Measurements from ENCODE around the gene RBKS.

The RBKS gene

DNA sequence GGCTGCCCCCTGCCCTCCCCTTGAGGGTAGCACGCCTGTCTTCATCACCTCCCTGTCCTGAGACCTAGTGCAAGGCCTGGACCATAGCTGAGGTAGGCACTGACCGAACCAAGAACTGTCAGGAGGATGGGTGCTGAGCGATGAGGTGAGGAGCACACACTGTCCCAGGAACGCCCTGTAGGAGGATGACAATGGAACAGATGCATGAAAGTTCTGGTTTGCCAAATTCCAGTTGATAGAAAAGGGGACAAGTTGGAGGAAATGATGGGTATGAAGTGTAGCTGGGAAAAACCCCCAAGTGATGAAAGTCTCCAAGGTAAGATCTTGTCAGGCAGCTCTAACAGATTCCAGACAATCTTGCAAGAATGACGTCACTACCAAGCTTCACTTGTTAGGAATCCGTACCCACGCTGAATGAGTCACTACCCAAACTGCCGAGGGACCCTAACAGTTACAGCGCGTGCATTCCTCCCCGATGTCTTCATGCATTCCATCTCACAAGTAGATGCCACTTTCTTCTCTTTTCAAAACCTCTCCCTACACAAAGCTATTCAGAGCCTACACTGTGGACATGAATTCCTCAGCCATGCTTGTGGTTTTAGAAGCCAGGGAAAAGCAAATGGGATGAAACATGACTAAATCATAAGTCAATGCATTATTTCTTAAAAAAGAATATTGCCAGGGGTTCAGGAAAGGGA is 91.1 kb downstream of the RBKS start:
- no peaks in the 10 kb centered on the region for H3K27me3 ChIP-seq (ENCODE audit: control insufficient read depth, insufficient read depth, low read length)
- H3K9ac ChIP-seq (ENCODE audit: low read length), result peak overlapping the region; percentile 49
- peak overlapping the region; percentile 44; the same call in 1 of the 2 replicates for H3K27ac ChIP-seq (ENCODE audit: low read depth, low read length)
- no peaks in the 10 kb centered on the region for H3K9me3 ChIP-seq (ENCODE audit: control insufficient read depth, insufficient read depth, low read depth, low read length)
- no peak overlapping the region for H3K4me3 ChIP-seq (ENCODE audit: low read depth, low read length)
- H3K36me3 ChIP-seq (ENCODE audit: control insufficient read depth, insufficient read depth, low read length), result no peaks in the 10 kb centered on the region
- peaks cover 10% of the 10 kb centered on the region; the same call in 1 of the 2 replicates for H3K4me1 ChIP-seq (ENCODE audit: control insufficient read depth, insufficient read depth, low read length)

DNA sequence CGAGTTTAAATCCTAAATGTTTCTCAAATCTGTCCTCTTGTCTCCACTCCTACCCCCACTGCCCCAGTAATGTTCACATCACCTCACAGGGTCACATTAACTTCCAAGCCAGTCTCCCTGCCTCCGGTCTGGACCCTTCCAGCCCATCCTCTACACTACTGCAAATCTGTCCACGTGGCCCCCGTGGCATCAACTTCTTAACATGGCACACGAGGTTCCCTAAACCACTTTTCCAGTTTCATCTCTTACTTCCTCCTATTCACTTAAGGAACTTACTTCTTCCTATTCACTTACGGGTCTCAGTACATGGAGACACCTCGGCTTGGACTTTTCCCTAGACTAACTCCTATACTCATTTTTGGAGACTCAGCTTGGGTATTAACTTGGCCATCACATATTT is 91.7 kb downstream of the RBKS start:
- H3K4me3 ChIP-seq (ENCODE audit: low read depth, low read length), result no peak overlapping the region
- H3K36me3 ChIP-seq (ENCODE audit: control insufficient read depth, insufficient read depth, low read length), result no peaks in the 10 kb centered on the region
- no peak overlapping the region for H3K9ac ChIP-seq (ENCODE audit: low read length)
- H3K27ac ChIP-seq (ENCODE audit: low read depth, low read length), result no peak overlapping the region
- H3K27me3 ChIP-seq (ENCODE audit: control insufficient read depth, insufficient read depth, low read length), result no peaks in the 10 kb centered on the region
- H3K9me3 ChIP-seq (ENCODE audit: control insufficient read depth, insufficient read depth, low read depth, low read length), result no peaks in the 10 kb centered on the region
- peaks cover 10% of the 10 kb centered on the region; the same call in 1 of the 2 replicates for H3K4me1 ChIP-seq (ENCODE audit: control insufficient read depth, insufficient read depth, low read length)

DNA sequence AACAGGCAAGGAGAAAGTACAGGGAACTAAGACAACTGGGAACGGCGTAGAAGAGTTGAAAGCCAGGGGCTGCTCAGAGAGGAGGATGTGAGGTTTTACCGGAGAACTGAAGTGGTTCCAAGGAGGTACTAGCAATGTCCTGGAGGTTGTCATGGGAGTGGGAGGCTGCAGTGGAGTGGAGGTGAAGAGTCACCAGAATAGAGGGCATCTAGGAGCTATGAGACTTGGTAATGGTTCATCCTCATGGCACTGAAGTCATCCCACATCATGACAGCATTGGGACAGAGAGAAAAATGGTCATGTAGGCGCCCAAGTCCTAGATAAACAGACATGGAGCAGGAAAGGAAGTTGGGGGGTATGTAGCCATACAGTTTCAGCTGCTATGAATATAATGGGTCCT is 92.3 kb downstream of the RBKS start:
- Histone ChIP-seq H3K9me3 (ENCODE audit: control insufficient read depth, insufficient read depth, low read depth, low read length) (no peaks in the 10 kb centered on the region), H3K27me3 (ENCODE audit: control insufficient read depth, insufficient read depth, low read length) (no peaks in the 10 kb centered on the region), H3K4me3 (ENCODE audit: low read depth, low read length) (no peak overlapping the region), H3K4me1 (ENCODE audit: control insufficient read depth, insufficient read depth, low read length) (peaks cover 10% of the 10 kb centered on the region; the same call in 1 of the 2 replicates), H3K36me3 (ENCODE audit: control insufficient read depth, insufficient read depth, low read length) (no peaks in the 10 kb centered on the region), H3K27ac (ENCODE audit: low read depth, low read length) (no peak overlapping the region), H3K9ac (ENCODE audit: low read length) (no peak overlapping the region)

DNA sequence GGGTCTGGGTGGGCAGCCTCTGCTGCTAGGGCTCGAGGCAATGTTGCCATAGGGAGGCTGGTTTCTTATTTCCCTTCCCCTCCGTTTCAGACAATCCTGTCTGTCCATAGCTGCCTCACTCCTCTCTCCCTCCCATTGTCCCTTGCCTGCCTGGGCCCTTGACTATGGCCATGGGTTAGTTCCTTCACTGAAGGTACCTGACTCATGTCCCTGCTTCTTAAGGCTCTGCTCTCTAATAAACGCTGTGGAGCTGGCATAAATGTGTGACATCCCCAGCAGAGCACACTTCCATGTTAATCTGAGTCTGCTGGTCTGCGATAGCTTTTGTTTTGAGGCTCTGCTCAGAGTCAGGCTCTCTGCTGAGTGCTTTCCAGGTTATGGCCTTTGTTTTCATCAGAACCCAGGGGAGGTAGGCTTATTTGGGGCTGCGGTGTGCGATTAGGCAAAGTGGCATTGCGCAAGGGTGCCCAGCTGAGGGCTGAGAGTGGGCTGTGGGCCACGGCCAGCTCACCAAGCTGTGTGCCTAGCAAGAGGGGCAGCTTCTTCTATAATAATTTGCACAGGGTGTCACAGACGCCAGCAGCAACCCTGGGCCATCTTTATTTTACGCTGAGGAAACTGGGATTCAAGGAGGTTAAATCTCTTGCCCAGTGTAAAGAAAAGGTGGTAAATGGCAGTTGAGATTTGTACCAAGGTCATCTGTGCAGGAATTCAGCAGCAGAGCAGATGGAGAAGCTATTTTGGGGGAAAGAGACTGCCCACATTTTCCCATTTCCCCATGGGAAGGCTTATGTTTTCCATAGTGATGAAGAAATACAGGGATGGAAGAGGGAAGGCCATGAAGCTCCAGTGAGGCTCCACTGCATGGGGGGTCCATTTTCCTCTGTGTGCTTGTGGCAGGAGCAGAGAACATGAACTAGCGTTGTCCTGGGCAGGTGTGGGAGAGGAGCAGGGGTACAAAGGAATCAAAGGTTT is 93.1 kb downstream of the RBKS start:
- Histone ChIP-seq H3K27ac (ENCODE audit: low read depth, low read length) (no peak overlapping the region), H3K4me1 (ENCODE audit: control insufficient read depth, insufficient read depth, low read length) (peaks cover 10% of the 10 kb centered on the region; the same call in 1 of the 2 replicates), H3K4me3 (ENCODE audit: low read depth, low read length) (no peak overlapping the region), H3K27me3 (ENCODE audit: control insufficient read depth, insufficient read depth, low read length) (no peaks in the 10 kb centered on the region), H3K36me3 (ENCODE audit: control insufficient read depth, insufficient read depth, low read length) (no peaks in the 10 kb centered on the region), H3K9ac (ENCODE audit: low read length) (no peak overlapping the region), H3K9me3 (ENCODE audit: control insufficient read depth, insufficient read depth, low read depth, low read length) (no peaks in the 10 kb centered on the region)

DNA sequence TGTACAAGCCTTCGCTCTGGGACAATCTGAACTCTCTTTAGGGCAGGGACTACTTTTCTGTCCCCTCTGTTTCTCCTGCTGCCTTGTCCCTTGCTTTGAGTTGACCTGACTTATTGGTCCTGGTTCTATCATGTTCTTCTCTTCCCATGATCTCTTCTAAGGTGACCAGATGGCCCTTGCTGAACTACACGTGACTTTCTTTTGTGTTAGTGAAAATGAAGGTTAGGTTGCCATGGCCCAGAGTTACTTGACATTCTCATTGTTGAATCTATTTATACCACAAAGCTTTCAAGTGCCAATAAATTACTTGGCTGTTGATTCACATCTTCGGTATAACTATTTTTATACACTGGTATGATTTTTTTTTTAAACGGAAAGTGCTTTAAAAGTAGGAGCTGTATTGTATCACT is 94.3 kb downstream of the RBKS start:
- Histone ChIP-seq H3K4me1 (ENCODE audit: control insufficient read depth, insufficient read depth, low read length) (peaks cover 10% of the 10 kb centered on the region; the same call in 1 of the 2 replicates), H3K36me3 (ENCODE audit: control insufficient read depth, insufficient read depth, low read length) (no peaks in the 10 kb centered on the region), H3K9ac (ENCODE audit: low read length) (no peak overlapping the region), H3K9me3 (ENCODE audit: control insufficient read depth, insufficient read depth, low read depth, low read length) (no peaks in the 10 kb centered on the region), H3K27ac (ENCODE audit: low read depth, low read length) (no peak overlapping the region), H3K27me3 (ENCODE audit: control insufficient read depth, insufficient read depth, low read length) (no peaks in the 10 kb centered on the region), H3K4me3 (ENCODE audit: low read depth, low read length) (no peak overlapping the region)

DNA sequence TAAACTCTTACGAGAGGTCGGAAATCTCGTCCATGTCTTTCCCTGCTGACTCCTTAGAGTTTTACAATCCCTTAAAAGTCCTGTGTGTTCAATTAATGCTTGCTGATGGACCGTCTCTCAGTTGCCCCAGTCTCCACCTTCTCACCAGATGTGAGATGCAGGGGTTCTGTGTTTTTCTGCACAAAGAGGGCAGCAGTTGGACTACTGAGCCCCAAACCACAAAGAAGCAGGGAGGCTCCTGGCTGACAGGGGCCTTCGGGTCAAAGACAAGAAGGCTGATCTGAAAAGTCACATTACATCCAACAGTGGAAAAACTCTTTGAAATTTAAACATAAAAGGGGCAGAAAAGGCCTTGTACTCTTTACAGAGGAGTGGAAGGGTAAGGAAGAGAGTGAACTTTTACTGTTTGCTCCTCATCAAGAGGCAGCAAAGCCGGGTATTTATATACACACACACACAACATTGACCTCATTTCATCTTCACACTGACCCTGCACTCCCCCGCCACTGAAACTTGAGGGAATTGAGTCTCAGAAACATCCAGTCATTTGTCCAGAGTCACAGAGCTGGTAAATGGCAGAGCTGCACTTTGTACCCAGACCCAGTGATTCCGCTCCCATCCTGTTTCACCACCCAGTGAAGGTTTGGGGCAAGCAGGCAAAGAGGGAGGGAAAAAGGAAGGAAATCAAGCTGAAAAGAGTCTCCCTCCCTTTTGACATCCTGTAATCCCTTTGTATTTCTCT is 94.9 kb downstream of the RBKS start:
- Histone ChIP-seq H3K9ac (ENCODE audit: low read length) (no peak overlapping the region), H3K27me3 (ENCODE audit: control insufficient read depth, insufficient read depth, low read length) (no peaks in the 10 kb centered on the region), H3K4me1 (ENCODE audit: control insufficient read depth, insufficient read depth, low read length) (peaks cover 10% of the 10 kb centered on the region; the same call in 1 of the 2 replicates), H3K9me3 (ENCODE audit: control insufficient read depth, insufficient read depth, low read depth, low read length) (no peaks in the 10 kb centered on the region), H3K27ac (ENCODE audit: low read depth, low read length) (no peak overlapping the region), H3K4me3 (ENCODE audit: low read depth, low read length) (no peak overlapping the region), H3K36me3 (ENCODE audit: control insufficient read depth, insufficient read depth, low read length) (no peaks in the 10 kb centered on the region)

DNA sequence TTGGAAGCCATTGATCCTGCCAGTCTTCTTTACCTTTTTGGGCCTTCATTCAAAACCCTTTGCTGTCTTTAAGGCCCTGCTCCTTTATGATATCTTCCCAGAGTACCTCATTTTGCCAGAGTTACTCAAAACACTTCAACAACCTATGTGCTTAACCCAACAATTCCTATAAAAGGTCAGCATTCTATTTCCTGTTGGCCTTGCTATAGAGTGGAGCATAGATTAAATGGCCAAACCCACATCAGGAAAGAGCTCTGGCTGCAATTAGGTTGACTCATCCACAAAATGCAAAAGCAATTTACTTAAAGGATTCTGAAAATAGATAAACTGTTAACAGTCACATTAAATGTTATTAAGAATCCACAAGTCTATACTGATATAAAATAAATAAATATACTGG is 97.4 kb downstream of the RBKS start:
- Histone ChIP-seq H3K36me3 (ENCODE audit: control insufficient read depth, insufficient read depth, low read length) (no peaks in the 10 kb centered on the region), H3K27me3 (ENCODE audit: control insufficient read depth, insufficient read depth, low read length) (no peaks in the 10 kb centered on the region), H3K9me3 (ENCODE audit: control insufficient read depth, insufficient read depth, low read depth, low read length) (0 out of 2 replicates have a peak, but pooled peaks cover 3% of the 10 kb centered on the region), H3K4me3 (ENCODE audit: low read depth, low read length) (no peak overlapping the region), H3K4me1 (ENCODE audit: control insufficient read depth, insufficient read depth, low read length) (no peaks in the 10 kb centered on the region), H3K9ac (ENCODE audit: low read length) (no peak overlapping the region), H3K27ac (ENCODE audit: low read depth, low read length) (no peak overlapping the region)

DNA sequence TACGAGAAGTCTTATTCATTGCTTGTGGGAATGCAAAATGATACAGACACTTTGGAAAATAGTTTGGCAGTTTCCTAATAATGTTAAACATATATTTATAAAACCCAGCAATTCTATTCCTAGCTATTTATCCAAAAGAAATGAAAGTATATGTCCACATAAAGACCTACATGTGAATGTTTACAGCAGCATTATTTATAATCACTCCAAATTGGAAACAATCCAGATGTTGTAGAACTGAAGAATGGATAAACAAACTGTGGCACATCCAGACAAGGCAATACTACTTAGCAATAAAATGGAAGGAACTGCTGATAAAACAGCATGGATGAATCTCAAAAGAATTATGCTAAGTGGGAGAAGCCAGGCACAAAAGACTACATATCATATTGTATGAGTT is 99.4 kb downstream of the RBKS start:
- Histone ChIP-seq H3K27me3 (ENCODE audit: control insufficient read depth, insufficient read depth, low read length) (no peaks in the 10 kb centered on the region), H3K9me3 (ENCODE audit: control insufficient read depth, insufficient read depth, low read depth, low read length) (0 out of 2 replicates have a peak, but pooled peaks cover 3% of the 10 kb centered on the region), H3K27ac (ENCODE audit: low read depth, low read length) (no peak overlapping the region)

DNA sequence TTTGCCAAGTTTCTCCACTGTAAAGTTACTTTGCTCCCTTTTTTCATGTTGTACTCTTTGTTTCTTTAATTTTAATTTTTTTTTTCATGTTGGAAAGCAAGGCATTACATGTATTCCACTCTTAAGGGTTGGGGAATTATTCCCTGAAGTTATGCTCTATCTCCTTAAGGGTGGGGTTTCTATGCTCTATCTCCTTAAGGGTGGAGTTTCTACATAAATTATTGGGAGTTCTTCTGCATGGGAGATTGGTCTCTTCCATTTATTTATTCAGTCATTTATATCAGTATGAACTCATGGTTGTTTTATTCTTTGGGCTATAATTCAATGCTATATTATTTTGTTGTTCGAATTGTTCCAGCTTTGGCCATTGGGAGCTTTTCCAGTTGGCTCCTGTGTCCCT is 107.5 kb downstream of the RBKS start:
- Histone ChIP-seq H3K9ac (ENCODE audit: low read length) (no peak overlapping the region), H3K4me1 (ENCODE audit: control insufficient read depth, insufficient read depth, low read length) (no peaks in the 10 kb centered on the region), H3K27ac (ENCODE audit: low read depth, low read length) (no peak overlapping the region), H3K9me3 (ENCODE audit: control insufficient read depth, insufficient read depth, low read depth, low read length) (no peaks in the 10 kb centered on the region), H3K36me3 (ENCODE audit: control insufficient read depth, insufficient read depth, low read length) (peaks cover 11% of the 10 kb centered on the region), H3K4me3 (ENCODE audit: low read depth, low read length) (no peak overlapping the region), H3K27me3 (ENCODE audit: control insufficient read depth, insufficient read depth, low read length) (no peaks in the 10 kb centered on the region)

More for the DNA sequence above, 99.4 kb downstream of the RBKS start:
- Histone ChIP-seq H3K36me3 (ENCODE audit: control insufficient read depth, insufficient read depth, low read length) (no peaks in the 10 kb centered on the region), H3K4me1 (ENCODE audit: control insufficient read depth, insufficient read depth, low read length) (no peaks in the 10 kb centered on the region), H3K4me3 (ENCODE audit: low read depth, low read length) (no peak overlapping the region), H3K9ac (ENCODE audit: low read length) (no peak overlapping the region)

DNA sequence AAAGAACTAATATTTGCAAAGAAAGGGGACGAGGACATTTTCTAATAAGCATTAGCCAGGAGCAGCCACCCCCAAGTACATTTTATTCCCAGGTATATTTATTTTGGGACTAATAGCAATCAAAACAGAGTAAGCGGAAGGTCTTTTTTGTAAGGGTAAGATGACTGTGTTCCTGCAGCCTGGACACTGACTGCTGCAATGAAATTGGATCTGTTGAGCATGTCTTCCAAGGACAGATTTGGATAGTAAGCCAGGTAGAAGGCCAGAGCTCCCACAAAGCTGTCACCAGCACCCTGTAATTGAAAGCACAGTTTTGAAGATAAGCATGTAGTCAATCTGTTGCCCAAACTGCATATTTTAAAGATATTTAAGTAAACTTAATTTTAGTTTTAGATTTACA is 108.7 kb downstream of the RBKS start:
- Histone ChIP-seq H3K9me3 (ENCODE audit: control insufficient read depth, insufficient read depth, low read depth, low read length) (no peaks in the 10 kb centered on the region), H3K4me3 (ENCODE audit: low read depth, low read length) (no peak overlapping the region), H3K27ac (ENCODE audit: low read depth, low read length) (no peak overlapping the region), H3K27me3 (ENCODE audit: control insufficient read depth, insufficient read depth, low read length) (no peaks in the 10 kb centered on the region), H3K4me1 (ENCODE audit: control insufficient read depth, insufficient read depth, low read length) (no peaks in the 10 kb centered on the region), H3K9ac (ENCODE audit: low read length) (no peak overlapping the region), H3K36me3 (ENCODE audit: control insufficient read depth, insufficient read depth, low read length) (peaks cover 15% of the 10 kb centered on the region)
